Activated T-cell treated with anti-CD3 and anti-CD28 coated beads, Interleukin-2, amount 50 U/mL, for 24 hours (primary cell): ENCODE results near the gene CAMSAP2.

Experiments used
- DNase-seq: peaks from one replicate; pipeline ENCODE4 v3.0.0-alpha.2; 2020
- H3K27ac Mint-ChIP-seq: 2 replicates; pipeline ENCODE4 v1.8.0; 2020; ENCODE audit warnings: mild to moderate bottlenecking, mixed read lengths
- H3K27me3 Mint-ChIP-seq: 2 replicates; pipeline ENCODE4 v1.8.0; 2020; ENCODE audit warnings: mixed read lengths
- H3K36me3 Mint-ChIP-seq: 2 replicates; pipeline ENCODE4 v1.8.0; 2020; ENCODE audit warnings: low read depth, mixed read lengths
- H3K4me1 Mint-ChIP-seq: 2 replicates; pipeline ENCODE4 v1.8.0; 2020; ENCODE audit warnings: low read depth, mixed read lengths
- H3K4me3 Mint-ChIP-seq: 2 replicates; pipeline ENCODE4 v1.8.0; 2020; ENCODE audit warnings: mild to moderate bottlenecking, moderate library complexity, mixed read lengths
- H3K9me3 Mint-ChIP-seq: 2 replicates; pipeline ENCODE4 v1.8.0; 2020; ENCODE audit warnings: mixed read lengths

The CAMSAP2 gene

GRCh38 chr1:200724064-200724463 lies 14.6 kb upstream of the CAMSAP2 start:
- no peak for DNase-seq
- Mint-ChIP-seq H3K4me3 (no peak overlapping the region), H3K9me3 (no peaks in the 10 kb centered on the region), H3K27me3 (no peaks in the 10 kb centered on the region), H3K27ac (no peak overlapping the region), H3K36me3 (no peaks in the 10 kb centered on the region), H3K4me1 (no peaks in the 10 kb centered on the region)

GRCh38 chr1:200727257-200727656 lies 11.4 kb upstream of the CAMSAP2 start:
- H3K27me3 Mint-ChIP-seq = no peaks in the 10 kb centered on the region
- H3K9me3 Mint-ChIP-seq = no peaks in the 10 kb centered on the region
- H3K4me3 Mint-ChIP-seq = no peak overlapping the region
- no peak for DNase-seq
- H3K36me3 Mint-ChIP-seq = no peaks in the 10 kb centered on the region
- H3K4me1 Mint-ChIP-seq = peaks cover 5% of the 10 kb centered on the region
- H3K27ac Mint-ChIP-seq = no peak overlapping the region

- no peak for DNase-seq
- no peak overlapping the region for H3K4me3 Mint-ChIP-seq
- H3K9me3 Mint-ChIP-seq = no peaks in the 10 kb centered on the region
- H3K36me3 Mint-ChIP-seq = no peaks in the 10 kb centered on the region
- H3K27me3 Mint-ChIP-seq = no peaks in the 10 kb centered on the region
- H3K4me1 Mint-ChIP-seq = peaks cover 17% of the 10 kb centered on the region
- no peak overlapping the region for H3K27ac Mint-ChIP-seq
These were observed 8.8 kb upstream of the CAMSAP2 start for GRCh38 chr1:200729863-200730262.

- no peak for DNase-seq
- Mint-ChIP-seq H3K27ac (no peak overlapping the region), H3K4me1 (peaks cover 17% of the 10 kb centered on the region), H3K9me3 (no peaks in the 10 kb centered on the region), H3K36me3 (no peaks in the 10 kb centered on the region), H3K4me3 (no peak overlapping the region), H3K27me3 (no peaks in the 10 kb centered on the region)
These were observed 6.9 kb upstream of the CAMSAP2 start for GRCh38 chr1:200731654-200732332.

- Mint-ChIP-seq H3K9me3 (no peaks in the 10 kb centered on the region), H3K4me1 (peaks cover 17% of the 10 kb centered on the region), H3K4me3 (no peak overlapping the region), H3K36me3 (no peaks in the 10 kb centered on the region), H3K27ac (no peak overlapping the region), H3K27me3 (no peaks in the 10 kb centered on the region)
- DNase-seq = no peak
These were observed 6.3 kb upstream of the CAMSAP2 start for GRCh38 chr1:200732438-200732837.

GRCh38 chr1:200733907-200734306 lies 4.8 kb upstream of the CAMSAP2 start:
- peaks cover 27% of the 10 kb centered on the region for H3K4me1 Mint-ChIP-seq
- no peak overlapping the region for H3K4me3 Mint-ChIP-seq
- DNase-seq = no peak
- H3K9me3 Mint-ChIP-seq = no peaks in the 10 kb centered on the region
- H3K27ac Mint-ChIP-seq = no peak overlapping the region
- H3K36me3 Mint-ChIP-seq = peaks cover 2% of the 10 kb centered on the region
- H3K27me3 Mint-ChIP-seq = peaks cover 3% of the 10 kb centered on the region

GRCh38 chr1:200737647-200738291 lies 924 bp upstream of the CAMSAP2 start:
- H3K27ac Mint-ChIP-seq = peak overlapping the region; percentile 68
- H3K4me1 Mint-ChIP-seq = peaks cover 46% of the 10 kb centered on the region
- H3K27me3 Mint-ChIP-seq = peaks cover 9% of the 10 kb centered on the region
- H3K36me3 Mint-ChIP-seq = peaks cover 3% of the 10 kb centered on the region
- peak overlapping the region; percentile 94 for H3K4me3 Mint-ChIP-seq
- DNase-seq = no peak
- no peaks in the 10 kb centered on the region for H3K9me3 Mint-ChIP-seq

GRCh38 chr1:200738949-200739651 lies 407 bp downstream of the CAMSAP2 start:
- Mint-ChIP-seq H3K36me3 (peaks cover 3% of the 10 kb centered on the region), H3K4me3 (peak overlapping the region; percentile 94), H3K27me3 (peaks cover 9% of the 10 kb centered on the region), H3K27ac (peak overlapping the region; percentile 95), H3K4me1 (peaks cover 42% of the 10 kb centered on the region), H3K9me3 (no peaks in the 10 kb centered on the region)
- DNase-seq = peak; percentile 77

GRCh38 chr1:200739702-200740570 lies 1.2 kb downstream of the CAMSAP2 start:
- no peak for DNase-seq
- Mint-ChIP-seq H3K27ac (peak overlapping the region; percentile 34), H3K9me3 (no peaks in the 10 kb centered on the region), H3K4me3 (peak overlapping the region; percentile 73), H3K27me3 (peaks cover 9% of the 10 kb centered on the region), H3K36me3 (peaks cover 3% of the 10 kb centered on the region), H3K4me1 (peaks cover 44% of the 10 kb centered on the region)

GRCh38 chr1:200740571-200741208 lies 2.0 kb downstream of the CAMSAP2 start:
- Mint-ChIP-seq H3K4me1 (peaks cover 44% of the 10 kb centered on the region), H3K4me3 (peak overlapping the region; percentile 73), H3K9me3 (no peaks in the 10 kb centered on the region), H3K27ac (no peak overlapping the region), H3K36me3 (peaks cover 3% of the 10 kb centered on the region), H3K27me3 (peaks cover 9% of the 10 kb centered on the region)
- DNase-seq = no peak

GRCh38 chr1:200741551-200742207 lies 3.0 kb downstream of the CAMSAP2 start:
- Mint-ChIP-seq H3K27me3 (peaks cover 9% of the 10 kb centered on the region), H3K4me3 (no peak overlapping the region), H3K27ac (no peak overlapping the region), H3K4me1 (peaks cover 44% of the 10 kb centered on the region), H3K36me3 (peaks cover 3% of the 10 kb centered on the region), H3K9me3 (no peaks in the 10 kb centered on the region)
- no peak for DNase-seq

GRCh38 chr1:200744143-200744542 lies 5.5 kb downstream of the CAMSAP2 start:
- Mint-ChIP-seq H3K4me1 (peaks cover 34% of the 10 kb centered on the region), H3K36me3 (no peaks in the 10 kb centered on the region), H3K27me3 (peaks cover 6% of the 10 kb centered on the region), H3K4me3 (no peak overlapping the region), H3K9me3 (no peaks in the 10 kb centered on the region), H3K27ac (no peak overlapping the region)
- DNase-seq = no peak

GRCh38 chr1:200749090-200749489 lies 10.4 kb downstream of the CAMSAP2 start:
- H3K36me3 Mint-ChIP-seq = no peaks in the 10 kb centered on the region
- no peak overlapping the region for H3K4me3 Mint-ChIP-seq
- no peaks in the 10 kb centered on the region for H3K27me3 Mint-ChIP-seq
- peaks cover 12% of the 10 kb centered on the region for H3K4me1 Mint-ChIP-seq
- no peak overlapping the region for H3K27ac Mint-ChIP-seq
- DNase-seq = no peak
- no peaks in the 10 kb centered on the region for H3K9me3 Mint-ChIP-seq
